GM12872 (cell line): Measurements from ENCODE around the gene AK9.

ENCODE experiments used
- TF ChIP-seq, protein P1 (sequence below): IDR thresholded peaks from 3 replicates; pipeline ENCODE4 v1.5.1; 2011; ENCODE audit warnings: low read depth, mild to moderate bottlenecking, low read length, moderate library complexity; ENCODE audit not compliant: insufficient read depth

AK9 gene

DNA sequence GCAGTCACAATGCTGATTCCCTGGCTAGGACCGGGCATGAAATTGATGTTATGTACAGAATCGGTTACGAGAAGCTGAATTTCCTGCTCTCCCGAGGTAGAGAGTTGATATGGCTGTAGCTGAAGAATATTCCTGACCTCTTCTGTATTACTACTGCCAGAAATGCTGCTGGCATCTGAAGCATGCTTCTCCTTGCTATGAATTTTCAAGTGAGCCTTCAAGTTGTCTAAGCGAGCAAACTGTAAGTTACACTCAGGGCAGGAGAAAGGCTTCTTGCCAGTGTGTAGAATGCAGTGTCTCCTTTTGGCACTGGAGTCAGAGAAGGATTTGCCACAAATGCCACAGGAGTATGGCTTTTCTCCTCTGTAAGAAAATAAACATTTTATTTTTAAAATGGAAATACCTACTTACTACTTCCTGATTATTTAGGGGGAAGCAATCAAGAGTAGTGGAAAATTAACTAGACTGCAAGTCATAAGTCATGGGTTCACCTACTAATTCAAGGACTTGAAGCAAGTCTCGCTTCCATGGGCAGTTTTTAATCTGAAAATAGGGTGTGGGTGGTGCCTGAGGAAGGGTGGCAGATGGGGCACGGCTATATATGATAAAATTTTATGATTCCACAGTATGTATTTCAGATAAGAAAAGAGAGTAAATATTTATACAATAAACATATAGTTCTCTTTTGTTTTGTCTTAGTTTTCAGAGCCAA lies 224.6 kb downstream of the AK9 start:
- TF ChIP-seq, protein P1, sequence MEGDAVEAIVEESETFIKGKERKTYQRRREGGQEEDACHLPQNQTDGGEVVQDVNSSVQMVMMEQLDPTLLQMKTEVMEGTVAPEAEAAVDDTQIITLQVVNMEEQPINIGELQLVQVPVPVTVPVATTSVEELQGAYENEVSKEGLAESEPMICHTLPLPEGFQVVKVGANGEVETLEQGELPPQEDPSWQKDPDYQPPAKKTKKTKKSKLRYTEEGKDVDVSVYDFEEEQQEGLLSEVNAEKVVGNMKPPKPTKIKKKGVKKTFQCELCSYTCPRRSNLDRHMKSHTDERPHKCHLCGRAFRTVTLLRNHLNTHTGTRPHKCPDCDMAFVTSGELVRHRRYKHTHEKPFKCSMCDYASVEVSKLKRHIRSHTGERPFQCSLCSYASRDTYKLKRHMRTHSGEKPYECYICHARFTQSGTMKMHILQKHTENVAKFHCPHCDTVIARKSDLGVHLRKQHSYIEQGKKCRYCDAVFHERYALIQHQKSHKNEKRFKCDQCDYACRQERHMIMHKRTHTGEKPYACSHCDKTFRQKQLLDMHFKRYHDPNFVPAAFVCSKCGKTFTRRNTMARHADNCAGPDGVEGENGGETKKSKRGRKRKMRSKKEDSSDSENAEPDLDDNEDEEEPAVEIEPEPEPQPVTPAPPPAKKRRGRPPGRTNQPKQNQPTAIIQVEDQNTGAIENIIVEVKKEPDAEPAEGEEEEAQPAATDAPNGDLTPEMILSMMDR: no peak

DNA sequence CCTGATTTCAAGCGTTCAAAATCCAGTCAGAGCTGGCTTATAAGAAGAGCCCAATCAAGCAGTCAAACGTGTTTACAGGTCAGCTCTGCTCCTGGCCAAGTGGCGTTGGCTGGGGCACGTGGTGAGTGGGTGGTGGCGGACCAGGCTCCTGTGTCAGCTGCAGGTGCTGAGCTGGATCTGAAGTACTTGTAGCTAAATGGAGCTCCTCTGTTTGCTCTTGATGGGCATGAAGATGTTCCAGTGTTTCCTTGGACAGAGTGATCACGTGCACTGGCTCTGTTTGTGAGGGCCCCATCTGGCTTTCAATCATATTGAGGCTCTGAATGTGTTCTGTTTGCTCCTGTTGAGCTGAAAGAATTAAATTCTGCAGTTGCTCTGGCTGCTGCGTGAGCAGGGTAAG lies 225.2 kb downstream of the AK9 start:
- TF ChIP-seq, protein P1: no peak

DNA sequence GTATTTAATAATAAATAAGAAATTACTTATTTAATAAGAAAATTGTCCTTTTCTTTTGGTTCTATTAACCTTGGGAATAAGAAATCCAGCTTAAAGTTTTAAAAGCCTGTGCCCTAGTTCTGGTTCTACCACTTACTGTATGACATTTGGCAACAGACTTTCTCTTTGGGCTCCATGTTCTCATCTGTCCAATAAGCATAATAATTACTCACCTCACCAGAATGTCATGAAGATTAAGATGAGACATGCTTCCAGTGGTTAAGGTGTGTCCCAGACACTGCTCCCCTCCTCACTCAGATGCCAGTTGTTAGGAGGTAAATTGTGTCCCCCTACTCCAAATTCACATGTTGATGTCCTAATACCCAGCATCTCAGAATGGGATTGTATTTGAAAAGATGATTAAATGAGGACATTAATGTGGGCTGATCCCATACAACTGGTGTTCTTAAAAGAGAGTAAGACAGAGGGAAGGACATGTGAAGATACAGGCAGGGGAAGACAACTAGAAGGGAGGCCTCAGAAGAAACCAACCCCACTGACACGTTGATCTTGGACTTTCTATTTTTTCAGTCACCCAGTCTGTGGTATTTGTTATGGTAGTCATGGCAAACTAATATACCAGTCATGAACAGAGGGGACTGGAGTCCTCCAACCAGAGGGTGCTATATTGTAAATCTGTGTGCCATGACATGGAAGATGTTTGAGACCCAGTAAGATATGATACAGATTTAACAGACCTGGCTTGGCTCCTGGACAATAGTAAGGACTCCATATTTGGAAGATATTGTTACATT lies 229.1 kb downstream of the AK9 start:
- TF ChIP-seq, protein P1: no peak

DNA sequence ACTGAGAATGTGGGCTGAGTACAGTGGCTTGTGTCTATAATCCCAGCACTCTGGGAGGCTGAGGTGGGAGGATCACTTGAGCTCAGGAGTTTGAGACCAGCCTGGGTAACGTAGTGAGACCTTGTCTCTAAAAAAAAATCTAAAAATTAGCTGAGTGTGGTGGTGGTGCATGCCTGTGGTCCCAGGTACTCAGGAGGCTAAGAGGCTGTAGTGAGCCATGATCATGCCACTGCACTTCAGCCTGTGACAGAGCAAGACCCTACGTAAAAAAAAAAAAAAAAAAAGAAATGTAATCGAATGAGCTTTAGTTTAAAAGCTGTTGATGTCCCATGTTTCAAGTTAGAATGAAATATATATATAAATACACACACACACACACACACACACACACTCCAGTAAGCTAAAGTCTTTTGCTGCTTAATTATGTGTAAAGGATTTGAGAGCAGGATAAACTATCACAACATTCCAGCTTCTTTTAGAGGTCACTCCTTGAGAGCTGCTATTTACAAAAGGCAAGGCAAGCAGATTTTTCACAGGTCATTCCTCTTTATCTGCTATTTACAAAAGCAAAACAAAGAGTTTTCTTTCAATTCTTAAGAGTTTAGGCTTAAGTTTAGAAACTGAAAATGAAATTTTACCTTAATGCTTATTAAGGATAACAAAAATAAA lies 230.7 kb downstream of the AK9 start:
- TF ChIP-seq, protein P1: no peak

DNA sequence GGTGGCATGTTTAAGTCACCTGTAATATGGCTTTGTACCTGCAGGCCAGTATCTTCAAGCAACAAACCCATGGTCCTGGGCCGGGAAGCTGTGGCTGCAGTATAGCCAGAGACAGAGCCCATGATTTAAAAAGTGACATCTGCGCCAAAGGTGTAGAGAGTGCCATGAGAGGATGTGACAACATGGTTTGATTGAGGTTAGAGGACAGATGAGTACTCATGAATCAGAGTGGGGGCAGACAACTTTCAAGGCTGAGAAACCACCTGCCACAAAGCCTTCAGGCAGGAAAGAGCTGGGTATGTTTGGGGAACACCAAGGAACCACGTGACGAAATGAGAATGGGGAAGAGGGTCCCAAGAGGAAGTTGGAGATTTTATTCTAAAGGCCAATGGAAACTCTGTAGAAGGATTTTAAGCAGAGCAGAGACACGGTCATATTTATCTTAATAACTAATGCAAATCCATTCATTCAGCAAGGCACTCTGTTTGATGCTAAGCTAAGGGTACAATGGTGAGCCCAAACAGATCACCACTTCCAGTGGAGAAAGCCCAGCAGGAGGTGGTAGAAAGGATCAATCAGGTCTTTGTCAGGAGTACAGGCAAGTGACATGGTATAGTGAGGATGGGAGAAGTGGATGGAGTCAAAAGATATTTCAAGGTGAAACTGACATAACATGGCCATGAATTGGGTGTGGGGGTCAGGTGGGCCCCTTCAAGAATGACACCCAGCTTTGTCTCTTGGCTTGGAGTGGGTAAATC lies 232.0 kb downstream of the AK9 start:
- TF ChIP-seq, protein P1: no peak

DNA sequence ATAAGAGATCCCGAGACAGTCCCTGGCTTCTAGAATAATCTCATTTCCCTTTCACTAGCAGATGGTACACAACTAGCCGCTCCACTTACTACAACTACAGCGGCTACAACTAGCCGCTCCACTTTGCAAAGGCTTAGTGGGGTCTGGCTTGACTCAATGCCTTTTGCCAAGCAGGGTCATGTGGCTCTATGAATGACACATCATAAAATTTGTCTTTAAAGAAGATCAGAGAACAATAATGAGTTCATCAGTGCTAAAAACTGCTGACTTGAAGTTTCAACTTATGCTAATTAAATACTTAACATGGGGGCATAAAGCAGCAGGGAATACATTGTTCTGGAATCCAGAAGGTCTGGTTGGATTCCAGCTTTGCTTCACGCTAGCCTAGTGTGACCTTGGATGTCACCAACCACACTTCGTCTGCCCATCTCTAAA lies 233.4 kb downstream of the AK9 start:
- TF ChIP-seq, protein P1: no peak
